Stimulated activated CD4-positive, alpha-beta T cell treated with anti-CD3 and anti-CD28 coated beads, Interleukin-4, amount 100 ng/mL, for 4 hours (primary cell): ENCODE results near the gene LHFPL3.

Experiments
- DNase-seq, 2 experiments: peaks; one replicate each; pipeline ENCODE4 v3.0.0-alpha.2; 2020

LHFPL3 gene

GRCh38 chr7:104761892-104762291 lies 433.5 kb downstream of the LHFPL3 start:
- DNase-seq, result no peak

DNA sequence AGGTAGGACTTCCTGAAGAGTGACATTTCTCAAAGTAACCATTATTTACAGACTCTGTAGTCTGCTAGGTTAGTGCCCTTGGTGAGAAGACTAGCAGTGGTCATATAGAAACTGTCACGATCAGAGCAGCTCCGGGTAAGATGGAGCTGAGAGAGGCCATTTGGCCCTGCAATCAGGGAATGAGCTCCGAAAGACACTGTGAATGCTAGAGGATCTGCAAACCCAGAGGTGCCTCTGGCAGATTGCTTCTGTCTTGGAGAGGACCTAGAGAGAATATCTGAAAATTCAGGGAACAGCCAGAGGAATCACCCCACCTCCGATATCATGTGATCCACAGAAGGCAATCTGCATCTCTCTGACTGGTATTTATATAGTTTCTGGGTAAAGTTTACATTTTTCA lies 438.7 kb downstream of the LHFPL3 start:
- DNase-seq, result no peak

GRCh38 chr7:104767826-104768536 lies 439.6 kb downstream of the LHFPL3 start:
- DNase-seq, result no peak

GRCh38 chr7:104772405-104773345 lies 444.3 kb downstream of the LHFPL3 start:
- DNase-seq, result no peak

DNA sequence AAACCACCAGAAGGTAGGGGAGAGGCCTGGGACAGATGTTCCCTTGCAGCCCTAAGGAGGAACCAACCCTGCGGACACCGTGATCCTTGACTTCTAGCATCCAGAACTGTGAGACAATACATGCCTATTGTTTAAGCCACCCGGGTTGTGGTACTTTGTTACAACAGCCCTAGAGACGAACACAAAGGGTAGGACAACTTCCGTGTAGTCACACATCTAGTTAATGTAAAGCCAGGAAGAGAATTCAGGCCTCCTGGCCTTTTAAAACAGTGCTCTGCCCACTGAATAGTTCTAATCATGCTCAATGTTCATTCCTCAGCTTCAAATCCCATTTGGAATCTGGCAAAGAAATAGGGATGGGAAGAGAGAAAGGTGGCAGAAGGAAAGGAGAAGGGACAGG lies 445.4 kb downstream of the LHFPL3 start:
- DNase-seq, result no peak

- DNase-seq, result no peak
These were observed 447.1 kb downstream of the LHFPL3 start for GRCh38 chr7:104775531-104775930.

DNA sequence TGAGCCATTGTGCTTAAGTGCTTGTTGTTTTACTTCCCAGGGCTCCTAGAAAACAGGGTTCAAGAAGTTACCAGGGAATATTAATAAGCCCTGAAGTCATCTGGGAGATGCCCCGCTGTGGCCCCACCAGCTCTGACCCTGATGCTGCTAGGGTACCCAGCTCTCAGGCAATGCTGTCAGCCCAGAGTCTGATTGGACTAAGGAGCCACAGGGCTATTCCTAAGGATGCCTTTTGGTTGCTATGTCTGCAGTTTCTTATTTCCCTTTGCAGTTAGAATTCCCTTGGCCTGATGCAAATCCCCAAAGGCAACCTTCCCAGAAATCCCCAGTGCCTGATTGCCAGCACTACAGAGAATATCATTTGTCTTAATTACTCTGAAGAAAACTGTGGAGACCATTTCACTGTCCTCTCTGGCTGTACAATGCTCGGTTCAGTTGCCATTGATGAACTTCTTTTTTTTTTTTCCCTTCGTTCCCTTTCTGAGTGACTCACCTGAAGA lies 448.9 kb downstream of the LHFPL3 start:
- DNase-seq, result no peak

DNA sequence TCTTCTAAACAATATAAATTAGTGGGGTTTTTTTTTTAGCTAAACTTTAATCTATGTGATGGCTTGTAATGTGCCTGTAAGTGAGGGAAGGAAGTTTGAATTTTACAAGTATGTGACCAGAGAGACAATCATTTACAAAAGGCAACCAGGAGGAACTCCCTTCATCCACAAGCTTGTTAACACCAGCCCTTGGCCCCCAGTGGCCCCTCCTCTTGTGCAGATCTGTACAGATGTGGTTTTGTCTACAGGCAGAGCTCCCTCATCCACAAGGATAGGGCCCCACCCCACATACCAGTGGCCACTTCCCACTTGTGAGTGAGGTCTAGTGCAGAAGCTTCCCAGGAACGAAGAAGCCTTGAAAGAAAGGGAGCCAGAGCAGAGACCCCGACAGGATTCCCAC lies 451.5 kb downstream of the LHFPL3 start:
- DNase-seq, result no peak

- no peak for DNase-seq
These were observed 456.3 kb downstream of the LHFPL3 start for GRCh38 chr7:104784686-104785085.

GRCh38 chr7:104789780-104790179 lies 461.4 kb downstream of the LHFPL3 start:
- no peak for DNase-seq

DNA sequence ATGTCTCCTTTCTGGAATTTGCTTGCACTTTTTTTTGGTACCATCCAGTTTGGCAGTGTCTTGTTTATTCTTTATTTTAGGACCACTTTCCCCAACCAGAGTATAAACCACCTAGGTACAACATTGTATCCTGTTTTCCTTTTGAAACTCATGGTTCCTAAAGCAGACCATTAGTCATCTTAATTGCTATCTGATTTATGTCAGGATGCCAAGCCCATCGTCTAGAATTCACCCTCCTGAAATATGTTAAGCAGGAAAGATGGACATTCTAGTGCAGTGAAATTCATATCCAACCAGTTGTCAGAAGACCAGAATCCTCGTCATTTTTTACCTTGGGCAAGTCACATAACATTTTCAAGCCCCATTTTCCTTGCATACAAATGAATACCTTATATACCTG lies 462.0 kb downstream of the LHFPL3 start:
- DNase-seq, result no peak

DNA sequence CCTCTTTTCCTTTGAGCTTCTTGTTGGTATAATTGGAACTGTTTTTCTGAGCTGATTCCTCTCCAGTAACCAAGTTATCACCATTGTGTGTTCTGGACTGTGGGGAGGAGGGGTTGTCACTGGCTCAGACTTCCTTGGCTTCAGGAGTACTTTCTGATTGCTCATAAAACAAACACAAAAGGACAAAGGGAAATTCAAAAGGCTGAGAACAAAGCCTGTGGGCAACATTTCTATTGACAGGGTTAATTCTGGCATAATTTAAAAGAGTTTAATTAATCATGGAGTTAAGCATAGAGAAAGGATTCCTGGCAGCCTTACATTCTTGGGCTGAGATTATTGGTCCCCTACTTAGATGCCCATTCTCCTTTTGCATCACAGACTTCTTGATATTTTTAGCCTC lies 462.7 kb downstream of the LHFPL3 start:
- DNase-seq, result no peak

GRCh38 chr7:104793066-104793465 lies 464.7 kb downstream of the LHFPL3 start:
- DNase-seq, result no peak

DNA sequence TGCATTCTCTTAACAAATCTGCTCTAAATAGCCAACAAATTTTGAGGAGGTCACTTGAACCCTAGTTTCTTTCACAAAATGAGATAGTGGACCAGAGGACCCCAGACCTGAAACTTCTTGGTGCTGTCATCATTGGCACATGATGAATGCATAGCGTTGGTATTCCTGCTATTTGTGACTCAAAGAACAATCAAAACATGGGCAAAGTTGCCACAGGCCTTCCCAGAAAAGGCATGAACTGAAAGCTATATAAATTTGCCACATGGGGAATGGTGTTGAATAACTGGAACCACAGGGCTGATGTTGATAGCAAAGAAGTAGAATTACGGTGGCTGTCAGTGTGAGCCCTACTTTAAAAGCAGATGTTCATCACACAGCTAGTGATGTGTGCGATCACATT lies 465.8 kb downstream of the LHFPL3 start:
- no peak for DNase-seq

DNA sequence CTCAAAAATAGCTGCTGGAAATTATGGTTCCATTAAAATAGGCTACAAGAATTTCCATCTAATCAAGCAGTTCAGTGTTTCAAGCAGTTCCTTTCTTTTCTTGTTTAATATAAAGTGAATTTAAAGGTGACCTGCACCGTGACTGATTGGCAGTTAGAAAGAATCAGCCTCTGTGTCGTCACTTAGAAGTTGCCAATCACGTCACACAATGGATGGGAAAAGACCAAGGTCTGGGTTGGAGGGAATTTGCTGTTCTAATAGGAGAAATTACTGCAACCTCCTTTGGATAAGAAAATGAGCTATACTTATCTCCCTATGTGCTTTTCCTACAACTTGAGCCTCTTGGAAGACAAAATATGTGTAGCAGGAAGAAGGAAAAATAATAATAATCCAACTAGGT lies 466.2 kb downstream of the LHFPL3 start:
- no peak for DNase-seq

- DNase-seq, result no peak
These were observed 466.7 kb downstream of the LHFPL3 start for GRCh38 chr7:104795086-104795485.

GRCh38 chr7:104795616-104796398 lies 467.4 kb downstream of the LHFPL3 start:
- DNase-seq, result no peak

DNA sequence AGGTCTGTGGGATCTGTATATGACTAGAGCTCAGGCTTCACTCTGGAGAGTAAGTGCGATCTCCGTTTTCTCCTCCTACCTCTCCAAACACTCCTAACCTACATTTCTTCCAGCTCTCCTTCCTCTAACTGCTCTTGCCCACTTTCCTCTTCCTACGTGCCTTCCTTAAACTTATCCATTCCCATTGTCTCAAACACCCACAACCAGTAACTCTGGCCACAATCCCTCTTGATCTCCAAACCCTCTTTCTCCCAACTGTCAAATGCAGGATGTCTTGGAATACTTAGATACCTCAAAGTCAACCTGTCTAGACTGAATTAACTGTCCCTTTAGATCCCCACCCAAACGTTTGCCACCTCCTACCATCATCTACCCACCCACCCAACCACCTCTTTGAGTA lies 471.9 kb downstream of the LHFPL3 start:
- DNase-seq, result no peak

- DNase-seq, result no peak
These were observed 472.6 kb downstream of the LHFPL3 start for GRCh38 chr7:104801022-104801421.

GRCh38 chr7:104803931-104804330 lies 475.5 kb downstream of the LHFPL3 start:
- no peak for DNase-seq

- DNase-seq, result no peak
These were observed 476.3 kb downstream of the LHFPL3 start for GRCh38 chr7:104804696-104805095.

DNA sequence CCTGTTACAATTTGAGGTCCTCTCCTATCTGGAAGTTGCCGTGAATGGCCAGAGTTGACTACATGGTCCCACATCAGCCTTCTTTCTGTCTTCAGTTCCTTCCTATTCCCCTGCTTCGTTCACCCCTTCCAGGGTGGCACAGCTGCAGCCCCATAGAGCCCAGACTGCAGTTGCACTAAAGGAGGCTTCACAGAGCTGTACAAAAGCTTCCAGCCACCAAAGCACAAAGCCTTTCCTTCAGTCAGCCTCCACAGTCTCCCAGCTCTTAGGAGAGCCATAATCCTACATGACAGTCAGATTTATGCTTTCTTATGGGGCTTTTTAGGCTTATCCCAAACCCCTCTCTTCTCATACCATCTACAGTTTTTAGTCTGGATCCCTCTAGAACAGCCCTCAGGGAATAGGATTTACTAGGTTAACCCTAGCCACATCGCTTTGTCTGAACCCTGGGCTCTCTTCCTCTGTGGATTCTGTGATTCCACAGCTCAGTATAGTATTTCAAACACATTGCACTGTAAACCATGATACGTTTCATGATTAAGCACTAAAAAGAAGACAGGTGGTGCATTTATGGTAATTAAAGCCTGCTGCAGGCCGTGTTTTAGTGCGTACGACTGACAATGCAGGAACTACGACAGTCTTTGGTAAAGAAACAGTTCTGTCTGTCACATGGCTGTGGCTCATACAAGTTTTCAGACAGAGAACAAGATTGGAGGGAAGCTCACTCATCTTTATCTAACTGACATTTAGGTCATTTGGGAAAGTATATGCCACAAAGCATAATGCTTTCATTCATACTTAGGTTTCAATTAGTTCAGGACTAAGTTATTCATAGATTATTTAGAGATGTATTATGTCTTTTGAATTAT lies 477.3 kb downstream of the LHFPL3 start:
- no peak for DNase-seq
